Loucy (cell line): ENCODE data around the gene PCAT6.

ENCODE experiments used
- CTCF ChIP-seq: fragments of 200-600 bp; sonication (generic); conservative IDR thresholded peaks from 2 replicates; pipeline ENCODE4 v1.5.1; 2014; ENCODE audit warnings: mild to moderate bottlenecking, antibody characterized with exemption, low read length
- EZH2phosphoT487 ChIP-seq: fragments of 200-600 bp; IDR thresholded peaks from 2 replicates; pipeline ENCODE4 v1.6.1; 2018; ENCODE audit warnings: antibody characterized with exemption, mild to moderate bottlenecking, moderate library complexity, borderline replicate concordance

GRCh38 chr1:202843081-202843480, 32.3 kb downstream of the PCAT6 start:
- TF ChIP-seq CTCF (no peak), EZH2phosphoT487 (no peak)
